A549 (cell line): ENCODE results near the gene EFNA5. TPM values are rescaled to one million over a fixed set of nuclear protein-coding genes. Genes with fewer than 3 reads are reported as not detected.

Source experiments
- ATAC-seq, 2 experiments: fragments of 200-7000 bp in 1 of 2; fragments of >200 bp in 1 of 2; cut with Nextera tagmentation in 1 of 2; cut with Tn5 transposase in 1 of 2; 3 replicates each; pipeline versions ENCODE4 v1.8.0 to v1.9.1; 2018 to 2020; ENCODE audit warnings: mild to moderate bottlenecking in 1 of 2, moderate library complexity in 1 of 2
- CTCF ChIA-PET: fragments of 300-600 bp; sonication (Branson Sonifier 250); formaldehyde crosslinking; extraction: SDS; loops from one replicate; lab custom pipeline; 2021; ENCODE audit warnings: antibody characterized with exemption, inconsistent platforms; lab: Yijun Ruan, JAX
- POLR2A ChIA-PET: fragments of 350-600 bp; formaldehyde crosslinking; extraction: SDS; loops from one replicate; lab custom pipeline; 2021; ENCODE audit warnings: antibody characterized with exemption, inconsistent platforms; lab: Yijun Ruan, JAX
- DNase-seq, 2 experiments: peaks; one replicate each; pipeline versions ENCODE4 v3.0.0 to v3.0.0-alpha.2; 2011 to 2016; ENCODE audit warnings: low read depth in 1 of 2, low spot score in 1 of 2
- FAIRE-seq: peaks from 2 replicates; lab custom pipeline; 2011; peaks lifted over from hg19 to GRCh38; lab: Jason Lieb, UNC
- H3K27ac ChIP-seq, 2 experiments: fragments of >200 bp; sonication (Bioruptor Twin); formaldehyde crosslinking; 3 replicates each; pipeline ENCODE4 v1.5.1; 2016 to 2017
- H3K4me1 ChIP-seq: fragments of >200 bp; sonication (Bioruptor Twin); formaldehyde crosslinking; 3 replicates; pipeline ENCODE4 v1.6.1; 2016
- H3K4me2 ChIP-seq: fragments of >200 bp; sonication (Bioruptor Twin); formaldehyde crosslinking; 3 replicates; pipeline ENCODE4 v1.6.1; 2016
- H3K4me3 ChIP-seq: fragments of >200 bp; sonication (Bioruptor Twin); formaldehyde crosslinking; 3 replicates; pipeline ENCODE4 v1.5.1; 2016
- H3K9me3 ChIP-seq: fragments of >200 bp; sonication (Bioruptor Twin); formaldehyde crosslinking; 3 replicates; pipeline ENCODE4 v1.6.1; 2016
- BHLHE40 ChIP-seq: IDR thresholded peaks from 2 replicates; pipeline ENCODE4 v1.6.1; 2012; ENCODE audit warnings: low read depth, low read length, inconsistent platforms
- CBX2 ChIP-seq: fragments of 200-600 bp; sonication (generic); IDR thresholded peaks from 2 replicates; pipeline ENCODE4 v1.6.1; 2016; ENCODE audit warnings: low read depth, mild to moderate bottlenecking, borderline replicate concordance
- CEBPB ChIP-seq, 2 experiments: fragments of >200 bp in 1 of 2; sonication (Bioruptor Twin) in 1 of 2; formaldehyde crosslinking in 1 of 2; IDR thresholded peaks; 2 replicates each; pipeline ENCODE4 v1.6.1; 2012 to 2016
- CTCF ChIP-seq: fragments of >200 bp; sonication (Bioruptor Twin); formaldehyde crosslinking; IDR thresholded peaks from 3 replicates; pipeline ENCODE4 v1.5.1; 2016
- EHMT2 ChIP-seq: fragments of 200-600 bp; sonication (generic); IDR thresholded peaks from 2 replicates; pipeline ENCODE4 v1.6.1; 2016; ENCODE audit warnings: antibody characterized with exemption, low read depth, mild to moderate bottlenecking, moderate library complexity
- ELK1 ChIP-seq: fragments of 150-350 bp; IDR thresholded peaks from 2 replicates; pipeline ENCODE4 v1.6.1; 2014; ENCODE audit warnings: low read depth, mild to moderate bottlenecking, low read length
- EP300 ChIP-seq, 2 experiments: fragments of >200 bp; sonication (Bioruptor Twin); formaldehyde crosslinking; IDR thresholded peaks; 2 replicates in 1 of 2; 3 replicates in 1 of 2; pipeline ENCODE4 v1.6.1; 2016 to 2017
- ESRRA ChIP-seq: fragments of 150-350 bp; IDR thresholded peaks from 2 replicates; pipeline ENCODE4 v1.6.1; 2014; ENCODE audit warnings: mild to moderate bottlenecking, low read length, borderline replicate concordance
- FOXS1 ChIP-seq: fragments of 250-450 bp; sonication (Bioruptor Pico); IDR thresholded peaks from 2 replicates; pipeline ENCODE4 v1.5.0; 2020; ENCODE audit warnings: mild to moderate bottlenecking, moderate library complexity
- GATA3 ChIP-seq: IDR thresholded peaks from 2 replicates; pipeline ENCODE4 v1.6.1; 2012; ENCODE audit warnings: borderline replicate concordance
- HOXA7 ChIP-seq: fragments of 250-450 bp; sonication (Bioruptor Pico); IDR thresholded peaks from 2 replicates; pipeline ENCODE4 v1.5.0; 2020; ENCODE audit warnings: mild to moderate bottlenecking, moderate library complexity
- HOXB5 ChIP-seq: fragments of 250-450 bp; sonication (Bioruptor Pico); IDR thresholded peaks from 2 replicates; pipeline ENCODE4 v1.5.0; 2020; ENCODE audit warnings: mild to moderate bottlenecking, moderate library complexity
- JUN ChIP-seq, 2 experiments: fragments of >200 bp; sonication (Bioruptor Twin); formaldehyde crosslinking; IDR thresholded peaks; 2 replicates in 1 of 2; 3 replicates in 1 of 2; pipeline ENCODE4 v1.6.1; 2016 to 2017
- JUNB ChIP-seq: fragments of >200 bp; sonication (Bioruptor Twin); formaldehyde crosslinking; IDR thresholded peaks from 2 replicates; pipeline ENCODE4 v1.6.1; 2016
- KDM1A ChIP-seq: fragments of 200-600 bp; sonication (generic); IDR thresholded peaks from 2 replicates; pipeline ENCODE4 v1.6.1; 2016; ENCODE audit warnings: low read depth, mild to moderate bottlenecking
- MAFK ChIP-seq: fragments of 450-650 bp; IDR thresholded peaks from 2 replicates; pipeline ENCODE4 v1.6.1; 2014; ENCODE audit not compliant: partially characterized antibody
- MAX ChIP-seq: IDR thresholded peaks from 2 replicates; pipeline ENCODE4 v1.6.1; 2012
- MAZ ChIP-seq: fragments of 150-350 bp; IDR thresholded peaks from 2 replicates; pipeline ENCODE4 v1.6.1; 2014; ENCODE audit warnings: antibody characterized with exemption, low read depth, low read length, borderline replicate concordance
- NFE2L2 ChIP-seq: fragments of 150-350 bp; conservative IDR thresholded peaks from 2 replicates; pipeline ENCODE4 v1.6.1; 2014; ENCODE audit warnings: low read length
- NR3C1 ChIP-seq: fragments of >200 bp; sonication (Bioruptor Twin); formaldehyde crosslinking; IDR thresholded peaks from 3 replicates; pipeline ENCODE4 v1.6.1; 2017
- PHF8 ChIP-seq: fragments of 200-600 bp; sonication (generic); IDR thresholded peaks from 2 replicates; pipeline ENCODE4 v1.6.1; 2016; ENCODE audit warnings: low read depth, mild to moderate bottlenecking, antibody characterized with exemption, moderate library complexity, borderline replicate concordance
- POLR2A ChIP-seq: IDR thresholded peaks from 2 replicates; pipeline ENCODE4 v1.6.1; 2012; ENCODE audit warnings: mild to moderate bottlenecking, low read length
- POLR2AphosphoS2 ChIP-seq: conservative IDR thresholded peaks from 2 replicates; pipeline ENCODE4 v1.6.1; 2012; ENCODE audit warnings: low read length, improper control_type of control experiment, inconsistent platforms
- RARB ChIP-seq: fragments of 250-450 bp; sonication (Bioruptor Pico); IDR thresholded peaks from 2 replicates; pipeline ENCODE4 v1.8.0; 2021; ENCODE audit warnings: mild to moderate bottlenecking, moderate library complexity
- RCOR1 ChIP-seq: fragments of 150-350 bp; IDR thresholded peaks from 2 replicates; pipeline ENCODE4 v1.6.1; 2014; ENCODE audit warnings: antibody characterized with exemption, low read length, low read depth
- REST ChIP-seq: fragments of 200-600 bp; sonication (generic); IDR thresholded peaks from 2 replicates; pipeline ENCODE4 v1.6.1; 2016; ENCODE audit warnings: antibody characterized with exemption, mild to moderate bottlenecking, moderate library complexity
- RFX5 ChIP-seq: fragments of 450-650 bp; IDR thresholded peaks from 2 replicates; pipeline ENCODE4 v1.7.1; 2014; ENCODE audit warnings: antibody characterized with exemption, mild to moderate bottlenecking, moderate library complexity
- SREBF2 ChIP-seq: fragments of 450-650 bp; IDR thresholded peaks from 2 replicates; pipeline ENCODE4 v1.6.1; 2014; ENCODE audit warnings: mild to moderate bottlenecking, moderate library complexity
- TFCP2L1 ChIP-seq: fragments of 250-450 bp; sonication (Bioruptor Pico); IDR thresholded peaks from 2 replicates; pipeline ENCODE4 v1.5.0; 2021; ENCODE audit warnings: mild to moderate bottlenecking
- TP53 ChIP-seq: fragments of 250-450 bp; sonication (Bioruptor Pico); IDR thresholded peaks from 2 replicates; pipeline ENCODE4 v1.5.0; 2021; ENCODE audit warnings: mild to moderate bottlenecking, moderate library complexity
- ZFP36 ChIP-seq: fragments of 450-650 bp; IDR thresholded peaks from 2 replicates; pipeline ENCODE4 v1.6.1; 2014; ENCODE audit warnings: borderline replicate concordance; ENCODE audit not compliant: partially characterized antibody
- ZNF302 ChIP-seq: fragments of 250-450 bp; sonication (Bioruptor Pico); IDR thresholded peaks from 2 replicates; pipeline ENCODE4 v1.9.0; 2021; ENCODE audit warnings: inconsistent platforms, mild to moderate bottlenecking, moderate library complexity
- WGBS: methylation state at CpG from one replicate; pipeline ENCODE4 v1.1.6; 2017; ENCODE audit errors: missing lambda C conversion rate; 5-methylcytosine and 5-hydroxymethylcytosine counted together
- polyA plus RNA-seq, 4 experiments: library from polyadenylated mRNA; depleted of rRNA in 3 of 4; stranded (reverse); fragments of >200 nt; fragmentation: RNase III in 1 of 4; extraction: RNeasy Plus Mini Kit Qiagen cat#74134 plus additional on column Dnase treatment in 1 of 4; gene quantifications; 2 replicates in 3 of 4; 3 replicates in 1 of 4; pipeline ENCODE4 v1.2.3, GENCODE V29; 2011 to 2017

Gene EFNA5
- polyA plus RNA-seq, 2 of the 4 experiments (the other 2 are of a cell fraction): 8.5 to 20.7 TPM

GRCh38 chr5:107450531-107450930 is 220.2 kb downstream of the EFNA5 start:
- peaks cover 40% of the 10 kb centered on the region for H3K4me1 ChIP-seq
- TF ChIP-seq CBX2 (no peak), RCOR1 (no peak), JUNB (no peak), POLR2AphosphoS2 (no peak), JUN (IDR thresholded peaks at IDR 0.05) (no peak), ZNF302 (no peak), HOXB5 (no peak), CEBPB (IDR thresholded peaks at IDR 0.05) (no peak), EP300 (IDR thresholded peaks at IDR 0.05) (no peak), TFCP2L1 (CRISPR knock-in tag) (no peak), FOXS1 (CRISPR knock-in tag) (no peak), PHF8 (no peak), NFE2L2 (no peak), BHLHE40 (no peak), GATA3 (no peak), HOXA7 (CRISPR knock-in tag) (no peak)
- TF ChIP-seq, all 56 proteins: peak for 0
- Histone ChIP-seq H3K9me3 (no peaks in the 10 kb centered on the region), H3K4me2 (no peak overlapping the region), H3K4me3 (no peak overlapping the region), H3K27ac (0 out of 6 replicates have a peak overlapping the region, but pooled peaks of 1 of the 2 experiments have one; percentile 11)
- WGBS: 75% methylated on average over 3 of the region's 3 CpGs
- ChIA-PET CTCF (no interaction called here), POLR2A (no interaction called here)
- no peak for ATAC-seq
- FAIRE-seq: no peak
- no peak for DNase-seq

- Histone ChIP-seq H3K4me3 (no peak overlapping the region), H3K4me1 (peaks cover 32% of the 10 kb centered on the region), H3K4me2 (0 out of 3 replicates have a peak overlapping the region, but pooled peaks have one; percentile 0), H3K9me3 (no peaks in the 10 kb centered on the region), H3K27ac (no peak overlapping the region)
- TF ChIP-seq CEBPB (IDR thresholded peaks at IDR 0.05) (no peak), CTCF (no peak), MAFK (no peak), POLR2AphosphoS2 (no peak), KDM1A (no peak), PHF8 (no peak), ELK1 (no peak), SREBF2 (no peak), HOXB5 (no peak), HOXA7 (CRISPR knock-in tag) (no peak), NR3C1 (no peak), EP300 (IDR thresholded peaks at IDR 0.05) (no peak), POLR2A (no peak), CBX2 (no peak)
- CTCF ChIA-PET: interaction anchor here (0.6 to 1.4 kb wide), 4 partner anchors 13 to 199 kb away, joined by 3 to 6 read pairs (median 3); no protein-coding TSS in a partner anchor
- WGBS: 82% methylated on average over 3 of the region's 3 CpGs
- DNase-seq: no peak
- FAIRE-seq: no peak
- POLR2A ChIA-PET: no interaction called here
- ATAC-seq: no peak
Observed at GRCh38 chr5:107449369-107449768, 221.4 kb downstream of the EFNA5 start.

GRCh38 chr5:107447587-107447986 is 223.2 kb downstream of the EFNA5 start:
- ATAC-seq: no peak
- POLR2A ChIA-PET: no interaction called here
- Histone ChIP-seq H3K4me3 (no peak overlapping the region), H3K9me3 (no peaks in the 10 kb centered on the region), H3K27ac (no peak overlapping the region), H3K4me1 (peaks cover 38% of the 10 kb centered on the region), H3K4me2 (no peak overlapping the region)
- DNase-seq: no peak
- WGBS: 86% methylated on average over 6 of the region's 6 CpGs
- CTCF ChIA-PET: interaction anchor here (1.4 kb wide), 1 partner anchor 9 kb away, joined by 5 read pairs; no protein-coding TSS in a partner anchor
- FAIRE-seq: no peak
- TF ChIP-seq ZFP36 (no peak), GATA3 (no peak), ESRRA (no peak), RARB (CRISPR knock-in tag) (no peak), MAZ (no peak), BHLHE40 (no peak), EHMT2 (no peak), REST (no peak), TP53 (CRISPR knock-in tag) (no peak), RFX5 (no peak), MAX (no peak)
